ENCODE data around the gene PDSS2. TPM values are rescaled to one million over a fixed set of nuclear protein-coding genes. Genes with fewer than 3 reads are reported as not detected.

The PDSS2 gene
- total and polyA plus RNA-seq, 2 of the 8 experiments (the other 6 are each of a cell fraction or from before 2014, with no cell fraction given) = 10.7 to 16.1 TPM

DNA sequence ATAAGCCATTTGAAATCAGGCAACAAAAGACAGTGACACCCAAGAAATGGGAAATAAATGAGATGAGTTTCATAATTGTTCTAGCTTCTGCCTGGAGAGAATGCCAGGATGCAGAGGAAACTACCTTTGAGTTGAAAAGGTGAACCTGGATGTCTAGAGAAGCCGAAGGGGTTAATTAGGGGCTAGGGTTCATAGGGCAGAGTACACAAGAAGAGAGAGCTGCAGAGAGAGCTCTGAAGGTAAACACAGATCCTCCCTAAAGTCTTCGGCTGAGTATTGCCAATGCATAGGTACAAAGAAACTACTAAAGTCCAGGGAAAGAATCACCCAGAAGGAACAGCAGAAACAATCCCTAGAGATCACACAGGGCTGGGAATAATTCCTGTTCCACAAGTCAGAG lies 224.4 kb downstream of the PDSS2 start (continued):
- TF ChIP-seq, protein P1, sequence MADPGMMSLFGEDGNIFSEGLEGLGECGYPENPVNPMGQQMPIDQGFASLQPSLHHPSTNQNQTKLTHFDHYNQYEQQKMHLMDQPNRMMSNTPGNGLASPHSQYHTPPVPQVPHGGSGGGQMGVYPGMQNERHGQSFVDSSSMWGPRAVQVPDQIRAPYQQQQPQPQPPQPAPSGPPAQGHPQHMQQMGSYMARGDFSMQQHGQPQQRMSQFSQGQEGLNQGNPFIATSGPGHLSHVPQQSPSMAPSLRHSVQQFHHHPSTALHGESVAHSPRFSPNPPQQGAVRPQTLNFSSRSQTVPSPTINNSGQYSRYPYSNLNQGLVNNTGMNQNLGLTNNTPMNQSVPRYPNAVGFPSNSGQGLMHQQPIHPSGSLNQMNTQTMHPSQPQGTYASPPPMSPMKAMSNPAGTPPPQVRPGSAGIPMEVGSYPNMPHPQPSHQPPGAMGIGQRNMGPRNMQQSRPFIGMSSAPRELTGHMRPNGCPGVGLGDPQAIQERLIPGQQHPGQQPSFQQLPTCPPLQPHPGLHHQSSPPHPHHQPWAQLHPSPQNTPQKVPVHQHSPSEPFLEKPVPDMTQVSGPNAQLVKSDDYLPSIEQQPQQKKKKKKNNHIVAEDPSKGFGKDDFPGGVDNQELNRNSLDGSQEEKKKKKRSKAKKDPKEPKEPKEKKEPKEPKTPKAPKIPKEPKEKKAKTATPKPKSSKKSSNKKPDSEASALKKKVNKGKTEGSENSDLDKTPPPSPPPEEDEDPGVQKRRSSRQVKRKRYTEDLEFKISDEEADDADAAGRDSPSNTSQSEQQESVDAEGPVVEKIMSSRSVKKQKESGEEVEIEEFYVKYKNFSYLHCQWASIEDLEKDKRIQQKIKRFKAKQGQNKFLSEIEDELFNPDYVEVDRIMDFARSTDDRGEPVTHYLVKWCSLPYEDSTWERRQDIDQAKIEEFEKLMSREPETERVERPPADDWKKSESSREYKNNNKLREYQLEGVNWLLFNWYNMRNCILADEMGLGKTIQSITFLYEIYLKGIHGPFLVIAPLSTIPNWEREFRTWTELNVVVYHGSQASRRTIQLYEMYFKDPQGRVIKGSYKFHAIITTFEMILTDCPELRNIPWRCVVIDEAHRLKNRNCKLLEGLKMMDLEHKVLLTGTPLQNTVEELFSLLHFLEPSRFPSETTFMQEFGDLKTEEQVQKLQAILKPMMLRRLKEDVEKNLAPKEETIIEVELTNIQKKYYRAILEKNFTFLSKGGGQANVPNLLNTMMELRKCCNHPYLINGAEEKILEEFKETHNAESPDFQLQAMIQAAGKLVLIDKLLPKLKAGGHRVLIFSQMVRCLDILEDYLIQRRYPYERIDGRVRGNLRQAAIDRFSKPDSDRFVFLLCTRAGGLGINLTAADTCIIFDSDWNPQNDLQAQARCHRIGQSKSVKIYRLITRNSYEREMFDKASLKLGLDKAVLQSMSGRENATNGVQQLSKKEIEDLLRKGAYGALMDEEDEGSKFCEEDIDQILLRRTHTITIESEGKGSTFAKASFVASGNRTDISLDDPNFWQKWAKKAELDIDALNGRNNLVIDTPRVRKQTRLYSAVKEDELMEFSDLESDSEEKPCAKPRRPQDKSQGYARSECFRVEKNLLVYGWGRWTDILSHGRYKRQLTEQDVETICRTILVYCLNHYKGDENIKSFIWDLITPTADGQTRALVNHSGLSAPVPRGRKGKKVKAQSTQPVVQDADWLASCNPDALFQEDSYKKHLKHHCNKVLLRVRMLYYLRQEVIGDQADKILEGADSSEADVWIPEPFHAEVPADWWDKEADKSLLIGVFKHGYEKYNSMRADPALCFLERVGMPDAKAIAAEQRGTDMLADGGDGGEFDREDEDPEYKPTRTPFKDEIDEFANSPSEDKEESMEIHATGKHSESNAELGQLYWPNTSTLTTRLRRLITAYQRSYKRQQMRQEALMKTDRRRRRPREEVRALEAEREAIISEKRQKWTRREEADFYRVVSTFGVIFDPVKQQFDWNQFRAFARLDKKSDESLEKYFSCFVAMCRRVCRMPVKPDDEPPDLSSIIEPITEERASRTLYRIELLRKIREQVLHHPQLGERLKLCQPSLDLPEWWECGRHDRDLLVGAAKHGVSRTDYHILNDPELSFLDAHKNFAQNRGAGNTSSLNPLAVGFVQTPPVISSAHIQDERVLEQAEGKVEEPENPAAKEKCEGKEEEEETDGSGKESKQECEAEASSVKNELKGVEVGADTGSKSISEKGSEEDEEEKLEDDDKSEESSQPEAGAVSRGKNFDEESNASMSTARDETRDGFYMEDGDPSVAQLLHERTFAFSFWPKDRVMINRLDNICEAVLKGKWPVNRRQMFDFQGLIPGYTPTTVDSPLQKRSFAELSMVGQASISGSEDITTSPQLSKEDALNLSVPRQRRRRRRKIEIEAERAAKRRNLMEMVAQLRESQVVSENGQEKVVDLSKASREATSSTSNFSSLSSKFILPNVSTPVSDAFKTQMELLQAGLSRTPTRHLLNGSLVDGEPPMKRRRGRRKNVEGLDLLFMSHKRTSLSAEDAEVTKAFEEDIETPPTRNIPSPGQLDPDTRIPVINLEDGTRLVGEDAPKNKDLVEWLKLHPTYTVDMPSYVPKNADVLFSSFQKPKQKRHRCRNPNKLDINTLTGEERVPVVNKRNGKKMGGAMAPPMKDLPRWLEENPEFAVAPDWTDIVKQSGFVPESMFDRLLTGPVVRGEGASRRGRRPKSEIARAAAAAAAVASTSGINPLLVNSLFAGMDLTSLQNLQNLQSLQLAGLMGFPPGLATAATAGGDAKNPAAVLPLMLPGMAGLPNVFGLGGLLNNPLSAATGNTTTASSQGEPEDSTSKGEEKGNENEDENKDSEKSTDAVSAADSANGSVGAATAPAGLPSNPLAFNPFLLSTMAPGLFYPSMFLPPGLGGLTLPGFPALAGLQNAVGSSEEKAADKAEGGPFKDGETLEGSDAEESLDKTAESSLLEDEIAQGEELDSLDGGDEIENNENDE (IDR thresholded peaks at IDR 0.05; ENCODE audit: insufficient replicate concordance, low read length) = no peak
- no peak for TF ChIP-seq KDM1A (IDR thresholded peaks at IDR 0.05; ENCODE audit: borderline replicate concordance, low read length)
